GM12874 (cell line): ENCODE data around the gene SPRR2A.

ENCODE experiments used
- TF ChIP-seq, protein P1 (sequence below): IDR thresholded peaks from 2 replicates; pipeline ENCODE4 v1.5.1; 2011; ENCODE audit warnings: low read depth, mild to moderate bottlenecking, control low read depth, low read length, moderate library complexity; ENCODE audit not compliant: insufficient read depth

The SPRR2A gene

DNA sequence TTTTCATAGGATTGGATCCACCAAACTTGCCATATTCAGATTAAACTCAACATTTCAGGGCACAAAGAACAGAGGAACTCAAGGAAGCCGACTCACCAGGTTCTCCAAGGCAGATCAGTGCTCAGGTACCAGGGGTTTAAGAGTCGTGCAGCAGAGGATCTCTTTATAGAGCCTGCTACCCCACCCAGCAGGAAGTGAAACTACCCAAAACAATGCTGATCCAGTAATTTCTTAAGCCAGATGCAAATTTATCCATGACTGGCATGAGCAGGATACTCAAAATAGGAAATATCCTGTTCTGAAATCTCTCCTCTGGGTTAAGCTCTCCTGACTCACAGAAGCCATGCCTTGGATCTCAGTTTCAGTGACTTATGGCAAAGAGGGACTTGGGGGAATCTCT is at the start of gene SPRR2A:
Gene SPRR2A, minus strand, starts transcription at position 138 of the 400 bp plus-strand sequence. CDS start 777 bp downstream, outside the sequence.
- TF ChIP-seq, protein P1, sequence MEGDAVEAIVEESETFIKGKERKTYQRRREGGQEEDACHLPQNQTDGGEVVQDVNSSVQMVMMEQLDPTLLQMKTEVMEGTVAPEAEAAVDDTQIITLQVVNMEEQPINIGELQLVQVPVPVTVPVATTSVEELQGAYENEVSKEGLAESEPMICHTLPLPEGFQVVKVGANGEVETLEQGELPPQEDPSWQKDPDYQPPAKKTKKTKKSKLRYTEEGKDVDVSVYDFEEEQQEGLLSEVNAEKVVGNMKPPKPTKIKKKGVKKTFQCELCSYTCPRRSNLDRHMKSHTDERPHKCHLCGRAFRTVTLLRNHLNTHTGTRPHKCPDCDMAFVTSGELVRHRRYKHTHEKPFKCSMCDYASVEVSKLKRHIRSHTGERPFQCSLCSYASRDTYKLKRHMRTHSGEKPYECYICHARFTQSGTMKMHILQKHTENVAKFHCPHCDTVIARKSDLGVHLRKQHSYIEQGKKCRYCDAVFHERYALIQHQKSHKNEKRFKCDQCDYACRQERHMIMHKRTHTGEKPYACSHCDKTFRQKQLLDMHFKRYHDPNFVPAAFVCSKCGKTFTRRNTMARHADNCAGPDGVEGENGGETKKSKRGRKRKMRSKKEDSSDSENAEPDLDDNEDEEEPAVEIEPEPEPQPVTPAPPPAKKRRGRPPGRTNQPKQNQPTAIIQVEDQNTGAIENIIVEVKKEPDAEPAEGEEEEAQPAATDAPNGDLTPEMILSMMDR, result no peak

DNA sequence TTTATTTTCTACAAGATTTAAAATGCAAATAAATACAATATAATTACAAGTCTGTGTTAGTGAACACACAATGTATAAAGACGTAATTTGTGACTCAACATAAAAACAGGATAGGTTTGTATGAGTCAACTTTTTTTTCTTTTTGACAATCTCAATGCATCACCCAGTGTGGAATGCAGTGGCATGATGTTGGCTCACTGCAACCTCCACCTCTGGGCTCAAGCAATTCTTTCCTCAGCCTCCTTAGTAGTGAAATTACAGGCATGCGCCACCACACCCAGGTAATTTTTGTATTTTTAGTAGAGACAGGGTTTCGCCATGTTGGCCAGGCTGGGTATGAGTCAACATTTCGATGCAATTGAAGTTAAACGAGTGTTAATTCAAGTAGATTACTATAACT is 42.9 kb upstream of the SPRR2A start:
- TF ChIP-seq, protein P1, result no peak

DNA sequence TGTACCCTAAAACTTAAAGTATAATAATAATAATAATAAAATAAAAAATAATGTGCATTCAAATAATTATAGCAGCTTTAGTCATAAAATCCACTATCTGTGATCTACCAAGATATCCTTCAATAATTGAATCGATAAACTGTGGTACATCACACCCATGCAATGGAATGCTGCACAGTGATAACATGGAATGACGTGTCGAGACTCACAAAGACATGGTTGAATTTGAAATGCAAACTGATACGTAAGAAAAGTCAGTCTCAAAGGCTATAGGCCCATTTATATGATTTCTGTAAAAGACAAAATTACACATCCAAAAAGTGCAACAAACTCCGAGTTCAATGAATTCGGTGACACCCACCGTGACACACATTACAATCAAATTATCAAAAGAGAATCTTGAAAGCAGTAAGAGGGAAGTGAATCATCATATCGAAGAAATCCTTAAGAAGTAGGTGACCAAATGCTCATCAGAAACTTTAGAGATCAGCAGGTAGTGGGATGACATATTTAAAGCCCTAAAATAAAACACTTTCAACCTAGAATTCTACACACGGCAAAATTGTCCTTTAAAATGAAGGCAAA is 42.2 kb upstream of the SPRR2A start:
- TF ChIP-seq, protein P1, result no peak

DNA sequence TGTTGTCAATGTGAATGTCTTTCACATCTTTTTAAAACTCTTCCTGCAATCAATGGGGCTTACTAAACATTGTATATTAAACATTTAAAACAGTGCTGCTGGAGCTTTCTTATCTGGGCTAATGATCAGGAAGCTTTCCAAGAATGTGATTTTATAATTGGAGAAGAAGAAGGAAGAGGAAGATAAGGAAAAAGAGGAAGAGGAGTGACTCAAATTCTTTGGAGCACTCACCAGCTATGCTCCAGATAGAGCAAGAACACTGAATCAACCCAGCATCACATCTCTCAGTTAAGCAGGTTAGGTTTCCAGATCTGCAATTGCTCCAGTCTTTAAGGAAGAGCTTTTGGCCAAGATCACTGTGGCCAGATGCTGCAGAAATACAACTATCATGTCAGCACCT is 38.5 kb upstream of the SPRR2A start:
- TF ChIP-seq, protein P1, result no peak

DNA sequence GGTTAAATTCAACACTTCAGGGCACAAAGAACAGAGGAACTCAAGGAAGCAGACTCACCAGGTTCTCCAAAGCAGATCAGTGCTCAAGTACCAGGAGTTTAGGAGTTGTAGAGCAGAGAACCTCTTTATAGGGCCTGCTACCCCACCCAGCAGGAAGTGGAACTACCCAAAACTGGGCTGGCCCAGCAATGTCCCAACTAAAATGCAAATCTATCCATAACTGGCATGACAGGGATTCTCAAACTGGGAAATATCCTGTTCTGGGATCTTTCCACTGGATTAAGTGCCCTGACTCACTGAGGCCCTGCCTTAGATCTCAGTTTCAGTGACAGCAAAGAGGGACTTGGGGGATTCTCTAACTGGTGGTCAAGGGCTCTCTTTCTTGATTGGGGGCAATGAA is 37.1 kb upstream of the SPRR2A start, which contains the start of gene SPRR2E:
Gene SPRR2E, minus strand, starts transcription at position 101 of the 400 bp plus-strand sequence. CDS start 775 bp downstream, outside the sequence.
- TF ChIP-seq, protein P1, result no peak

DNA sequence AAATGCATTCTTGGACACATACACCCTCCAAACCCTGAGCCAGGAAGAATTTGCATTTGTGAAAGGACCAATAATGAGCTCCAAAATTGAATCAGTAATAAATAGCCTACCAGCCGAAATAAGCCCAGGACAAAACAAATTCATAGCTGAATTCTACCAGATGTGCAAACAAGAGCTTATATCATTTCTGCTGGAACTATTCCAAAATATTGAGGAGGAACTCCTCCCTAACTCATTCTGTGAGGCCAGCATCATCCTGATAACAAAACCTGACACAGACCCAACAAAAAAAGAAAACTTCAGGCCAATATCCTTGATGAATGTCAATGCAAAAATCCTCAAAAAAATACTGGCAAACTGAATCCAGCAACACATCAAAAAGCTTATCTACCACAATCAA is 30.3 kb upstream of the SPRR2A start:
- TF ChIP-seq, protein P1, result no peak

DNA sequence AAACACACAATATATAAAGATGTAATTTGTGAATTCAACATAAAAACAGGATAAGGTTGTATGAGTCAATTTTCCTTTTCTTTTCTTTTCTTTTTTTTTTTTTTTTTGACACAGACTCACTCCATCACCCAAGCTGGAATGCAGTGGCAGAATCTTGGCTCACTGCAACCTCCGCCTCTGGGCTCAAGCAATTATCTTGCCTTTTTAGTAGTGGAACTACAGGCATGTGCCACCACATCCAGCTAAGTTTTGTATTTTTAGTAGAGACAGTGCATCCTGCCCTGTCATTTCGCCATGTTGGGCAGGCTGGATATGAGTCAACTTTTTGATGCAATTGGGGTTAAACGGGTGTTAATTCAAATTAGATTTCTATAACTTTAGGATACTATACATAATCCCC is 24.4 kb upstream of the SPRR2A start:
- TF ChIP-seq, protein P1, result no peak
